Hypothalamus (tissue), 51 donors: ENCODE data around the gene GIGYF1.
A peak's percentile ranks its signal among the peaks of the same experiment; 100 is the strongest.

Experiments used
- DNase-seq, 51 donors: peaks; one replicate each; lab custom pipeline; 2025; lab: John Stamatoyannopoulos, UW

GIGYF1 gene

DNA sequence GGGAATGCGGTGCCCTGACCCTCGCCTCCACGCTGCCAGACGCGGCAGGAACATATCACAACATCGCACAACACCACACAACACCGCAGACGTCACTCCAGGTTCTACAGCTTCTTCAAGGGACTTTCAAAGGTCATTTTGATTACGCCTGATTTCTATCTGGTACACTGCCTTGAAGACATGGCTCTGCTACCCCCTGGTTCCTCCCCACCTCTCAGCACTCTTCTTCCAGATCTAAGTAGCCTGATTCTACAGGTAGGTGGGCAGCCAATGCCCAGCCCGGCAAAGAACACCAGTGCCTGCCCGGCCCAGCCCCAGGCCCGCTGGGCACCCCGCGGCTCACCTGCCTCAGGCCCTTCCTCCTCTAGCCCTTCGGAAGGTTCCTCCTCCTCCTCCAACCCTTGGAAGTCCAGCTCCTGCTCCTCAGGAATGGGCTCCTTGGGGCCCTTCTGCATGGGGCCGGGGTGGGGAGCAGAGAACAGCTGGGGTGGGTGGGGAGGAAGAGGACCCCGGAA is 8.4 kb downstream of the GIGYF1 start:
- DNase-seq: no peak

DNA sequence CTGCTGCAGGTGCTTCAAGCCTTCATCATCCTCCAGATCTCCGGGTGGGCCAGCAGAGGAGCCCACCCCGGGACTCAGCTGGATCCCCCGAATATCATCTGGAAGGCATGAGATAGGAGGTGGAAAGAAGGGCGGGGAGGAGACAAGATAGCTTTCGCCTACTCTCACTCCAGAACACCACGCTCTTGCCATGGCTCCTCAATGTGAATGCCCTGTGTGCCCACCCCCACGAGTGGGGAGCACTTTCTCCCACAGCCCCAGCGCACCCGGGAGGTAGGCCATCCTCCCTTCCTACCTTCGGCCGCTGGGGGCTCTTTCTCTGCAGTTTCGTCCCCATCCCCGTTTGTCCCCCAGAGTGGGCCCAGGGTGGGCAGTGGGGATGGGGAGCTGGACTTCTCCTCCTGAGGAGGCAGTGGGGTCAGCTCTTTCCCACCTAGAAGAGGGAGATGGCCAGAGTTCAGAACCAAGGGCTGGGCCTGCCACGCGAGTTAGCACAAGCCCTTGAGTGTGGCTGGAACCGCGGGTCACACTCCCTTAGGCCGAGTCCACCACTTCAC is 8.9 kb downstream of the GIGYF1 start:
- no peak for DNase-seq

GRCh38 chr7:100684534-100685042 is 9.5 kb downstream of the GIGYF1 start:
- DNase-seq: no peak

- DNase-seq: no peak
Observed at GRCh38 chr7:100683659-100684533, 10.2 kb downstream of the GIGYF1 start.

DNA sequence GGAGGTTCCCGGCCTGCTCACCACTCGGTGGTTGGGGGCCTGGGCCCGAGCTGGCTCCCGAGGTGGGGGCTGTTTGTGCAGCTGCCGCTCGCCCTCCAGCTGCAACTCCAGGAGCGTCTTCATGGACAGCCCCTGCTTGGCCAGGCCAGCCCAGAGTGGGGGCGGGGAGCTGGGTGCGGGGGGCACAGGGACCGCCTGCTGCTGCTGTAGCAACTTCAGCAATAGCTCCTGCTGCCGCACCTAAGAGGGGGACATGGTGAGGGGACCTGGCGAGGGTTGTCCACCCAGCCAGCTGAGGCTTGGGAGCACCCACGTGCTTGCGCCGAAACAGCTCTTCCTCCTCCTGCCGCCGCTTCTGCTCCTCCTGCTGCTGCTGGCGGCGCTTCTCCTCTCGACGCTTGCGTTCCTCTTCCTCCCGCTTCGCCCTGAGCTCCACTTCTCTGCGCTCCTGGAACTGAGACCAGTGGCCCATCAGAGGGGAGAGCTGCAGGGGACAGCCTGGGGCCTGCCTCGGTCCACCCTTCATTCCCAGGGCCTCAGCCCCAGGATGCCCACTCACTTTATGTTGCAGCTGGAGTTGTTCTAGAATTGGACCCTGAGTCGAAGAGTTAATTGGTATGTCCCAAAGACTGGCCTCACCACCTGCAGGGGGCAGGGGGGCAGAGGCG is 10.9 kb downstream of the GIGYF1 start:
- DNase-seq: no peak

DNA sequence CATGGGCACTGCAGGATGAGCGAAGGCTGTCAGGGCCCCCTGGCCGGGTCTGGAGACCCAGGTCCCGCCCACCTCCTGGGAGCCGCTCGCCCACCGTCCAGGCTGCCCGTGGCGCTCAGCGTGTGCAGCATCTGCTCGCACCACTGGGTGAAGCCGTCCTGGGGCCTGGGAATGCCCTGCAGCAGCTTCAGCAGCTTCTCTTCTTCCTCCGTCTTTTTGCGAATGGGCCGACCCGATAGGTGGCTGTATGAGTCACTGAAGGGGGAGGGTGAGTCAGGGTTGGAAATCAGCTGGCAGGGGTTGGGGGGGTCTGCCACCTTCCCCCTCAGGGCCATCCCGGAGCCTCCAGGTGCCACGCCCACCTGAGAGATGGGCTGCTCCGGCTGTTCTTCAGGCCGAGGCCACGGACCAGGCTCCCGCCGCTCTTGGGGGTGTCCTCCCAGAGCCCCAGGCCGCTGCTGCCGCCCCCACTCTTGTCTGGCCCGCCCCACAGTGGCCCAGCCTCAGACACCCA is 11.8 kb downstream of the GIGYF1 start:
- DNase-seq: no peak

- DNase-seq: no peak
Observed at GRCh38 chr7:100681491-100682227, 12.4 kb downstream of the GIGYF1 start.

DNA sequence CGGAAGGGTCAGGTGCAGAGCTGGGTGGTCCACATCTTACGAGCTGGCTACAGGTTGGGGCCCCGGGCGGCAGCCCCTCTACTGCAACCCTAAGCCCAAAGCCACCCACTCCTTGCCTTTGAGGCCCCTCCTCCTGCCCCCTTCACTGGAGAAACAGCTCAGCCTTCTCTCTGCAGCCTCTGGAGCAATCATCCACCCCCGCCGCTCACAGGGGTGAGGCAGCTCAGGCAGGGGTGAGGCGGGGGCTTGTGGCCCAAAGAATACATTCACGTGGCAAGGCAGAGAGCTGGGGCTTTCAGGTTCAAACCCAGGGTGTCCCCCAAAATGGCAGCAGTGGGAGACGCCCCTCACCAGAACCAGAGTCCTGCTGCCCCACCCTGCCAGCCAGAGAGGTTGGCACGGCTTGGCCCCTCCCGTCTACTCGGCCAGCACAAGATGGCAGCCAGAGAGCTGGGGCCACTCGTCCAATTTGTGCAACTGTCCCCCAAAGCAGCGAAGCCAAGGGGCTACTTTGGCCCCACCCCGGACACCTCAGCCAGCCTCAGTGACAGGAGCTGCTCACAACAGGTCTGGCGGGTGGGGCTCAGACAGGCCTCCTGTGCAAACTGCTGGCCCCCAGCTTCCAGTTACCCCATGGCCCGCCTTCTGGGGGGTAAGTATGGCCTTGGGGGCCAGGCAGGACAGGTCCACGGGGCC is 13.3 kb downstream of the GIGYF1 start:
- peak in 2 of 51 donors; percentile 18 to 62 for DNase-seq

GRCh38 chr7:100679927-100680575 is 14.0 kb downstream of the GIGYF1 start:
- DNase-seq: no peak

DNA sequence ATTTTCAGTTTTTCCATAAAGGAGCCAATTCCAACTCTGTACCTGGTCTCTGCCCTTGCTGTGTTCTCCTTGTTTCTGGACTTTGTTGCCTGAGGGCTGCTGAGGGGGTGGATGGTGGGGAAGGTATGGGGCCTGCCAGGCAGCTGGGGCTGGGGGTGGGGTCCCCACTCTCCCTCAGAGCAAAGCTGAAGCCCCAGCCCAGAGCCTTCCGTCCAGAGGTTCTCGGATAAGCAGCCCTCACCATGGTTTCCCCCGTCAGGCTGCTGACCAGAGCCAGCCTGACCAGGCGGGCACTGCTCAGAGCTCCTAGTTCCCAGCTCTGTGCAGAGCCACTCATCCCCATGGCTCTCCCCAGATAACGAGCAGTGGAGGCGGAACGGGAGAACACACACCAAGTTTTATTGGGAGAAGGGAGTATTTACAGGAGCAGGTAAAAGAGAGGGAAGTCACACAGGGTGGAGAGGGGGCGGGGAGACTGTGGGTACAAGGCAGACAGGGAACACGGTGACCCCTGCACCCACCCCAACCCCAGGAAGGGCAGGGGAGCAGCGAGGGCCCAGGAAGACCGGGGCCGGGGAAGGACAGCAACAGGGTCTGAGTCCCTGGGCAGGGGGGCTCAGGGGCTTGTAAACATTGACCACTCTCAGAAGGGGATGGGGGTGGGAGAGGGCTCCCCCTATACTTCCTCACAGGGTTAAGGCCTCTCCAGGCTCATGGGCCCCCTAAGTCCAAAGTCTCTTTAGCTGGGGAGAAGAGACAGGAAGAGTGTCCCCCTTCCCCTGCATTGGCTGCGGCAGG is 14.7 kb downstream of the GIGYF1 start:
- no peak for DNase-seq

- DNase-seq: no peak
Observed at GRCh38 chr7:100678291-100678984, 15.6 kb downstream of the GIGYF1 start.

DNA sequence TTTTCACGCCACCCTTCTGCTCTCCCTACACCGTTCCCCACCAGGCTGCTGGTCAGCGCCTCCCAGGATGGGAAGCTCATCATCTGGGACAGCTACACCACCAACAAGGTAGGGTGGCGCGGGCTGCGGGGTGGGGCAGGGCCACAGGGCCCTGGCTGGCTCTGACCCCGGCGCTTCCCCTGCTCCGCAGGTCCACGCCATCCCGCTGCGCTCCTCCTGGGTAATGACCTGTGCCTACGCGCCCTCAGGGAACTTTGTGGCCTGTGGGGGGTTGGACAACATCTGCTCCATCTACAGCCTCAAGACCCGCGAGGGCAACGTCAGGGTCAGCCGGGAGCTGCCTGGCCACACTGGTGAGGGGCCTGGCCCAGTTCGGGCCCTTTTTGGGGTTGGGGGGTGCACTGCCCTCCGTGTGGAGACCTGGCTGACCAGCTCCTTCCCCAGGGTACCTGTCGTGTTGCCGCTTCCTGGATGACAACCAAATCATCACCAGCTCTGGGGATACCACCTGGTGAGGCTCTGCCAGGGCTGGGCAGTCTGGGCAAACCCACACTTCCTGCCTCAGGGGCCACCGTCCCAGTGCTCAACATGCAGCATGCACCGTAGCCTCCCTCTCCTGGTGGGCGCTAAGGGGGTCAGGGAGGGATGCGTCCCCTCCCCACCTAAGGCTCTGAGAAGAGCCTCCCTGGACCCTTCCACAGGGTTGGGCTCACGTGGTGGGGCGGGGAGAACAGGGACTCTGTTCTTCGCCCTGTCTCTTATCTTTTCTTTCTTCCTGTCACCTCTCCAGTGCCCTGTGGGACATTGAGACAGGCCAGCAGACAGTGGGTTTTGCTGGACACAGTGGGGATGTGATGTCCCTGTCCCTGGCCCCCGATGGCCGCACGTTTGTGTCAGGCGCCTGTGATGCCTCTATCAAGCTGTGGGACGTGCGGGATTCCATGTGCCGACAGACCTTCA is 16.5 kb downstream of the GIGYF1 start:
- no peak for DNase-seq

GRCh38 chr7:100676501-100677306 is 17.3 kb downstream of the GIGYF1 start:
- DNase-seq: no peak

DNA sequence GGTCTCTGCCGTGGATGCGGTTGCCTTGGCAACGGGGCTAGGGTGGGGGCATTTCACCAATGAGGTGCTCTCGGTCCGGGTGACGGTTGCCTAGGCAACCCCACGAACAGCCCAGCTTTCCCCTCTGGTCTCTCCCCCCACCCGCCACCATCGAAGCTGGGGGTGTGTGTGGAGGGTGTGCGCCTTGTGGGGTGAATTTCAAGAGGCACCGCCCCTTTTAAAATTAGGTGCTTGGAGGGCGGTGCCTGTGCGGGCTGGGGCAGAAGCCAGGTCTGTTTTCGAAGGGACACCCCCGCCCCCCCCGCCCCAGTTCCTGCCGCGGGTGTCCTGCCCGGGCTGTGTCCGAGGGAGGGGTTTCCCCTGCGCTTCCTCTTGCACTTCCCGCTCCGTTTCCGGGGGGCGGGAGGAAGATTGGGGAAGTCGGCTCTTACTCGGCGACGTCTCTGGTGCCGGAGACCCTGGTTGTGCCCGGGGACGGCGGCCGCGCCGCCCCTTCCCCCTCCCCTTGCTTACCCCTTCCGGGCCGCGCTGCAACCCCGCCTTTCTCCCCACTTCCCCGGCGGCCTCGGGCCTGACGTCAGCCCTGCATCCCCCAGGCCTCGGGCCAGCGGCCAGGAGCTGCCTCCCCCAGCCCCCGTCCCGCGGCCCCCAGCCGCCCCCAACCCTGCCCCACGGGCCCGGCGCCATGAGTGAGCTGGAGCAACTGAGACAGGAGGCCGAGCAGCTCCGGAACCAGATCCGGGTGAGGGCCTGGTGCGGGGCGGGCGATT is 18.3 kb downstream of the GIGYF1 start:
- peak in 50 of 51 donors; percentile 31 to 92 (median 78) for DNase-seq

- DNase-seq: peak in 1 of 51 donors; percentile 55
Observed at GRCh38 chr7:100675105-100675451, 19.0 kb downstream of the GIGYF1 start.
